Testis (tissue), 2 donors: ENCODE results near the gene TUBGCP6.

Experiments used
- POLR2A ChIP-seq: fragments of 450-650 bp; IDR thresholded peaks from one replicate; pipeline ENCODE4 v1.6.1; 2017; ENCODE audit warnings: antibody characterized with exemption, mild to moderate bottlenecking, moderate library complexity
- TF ChIP-seq, protein P1 (sequence below), 3 experiments: fragments of 450-650 bp in 2 of 3; fragments of 200-600 bp in 1 of 3; sonication (generic) in 1 of 3; IDR thresholded peaks; one replicate each; pipeline ENCODE4 v1.5.1; 2016 to 2019; ENCODE audit warnings: antibody characterized with exemption in 3 of 3, mild to moderate bottlenecking in 2 of 3, moderate library complexity in 1 of 3

DNA sequence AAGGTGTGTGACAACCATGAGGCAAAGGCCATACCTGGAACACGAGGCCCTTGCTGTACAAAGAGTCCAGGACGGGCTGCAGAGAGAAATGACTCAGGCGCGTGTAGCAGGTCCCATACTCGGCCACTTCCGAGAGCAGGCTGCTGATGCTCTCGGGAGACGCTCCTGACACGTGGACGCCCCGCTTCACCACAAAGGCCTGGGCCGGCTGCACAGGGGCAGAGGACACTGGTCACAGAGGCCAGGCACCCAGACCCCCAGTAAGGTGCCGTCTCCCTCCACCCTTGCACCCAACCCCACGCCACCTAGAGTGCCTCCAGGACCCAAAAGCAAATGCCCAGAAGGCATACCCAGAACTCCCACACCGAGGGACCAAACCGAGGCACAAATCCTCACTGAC is 15.5 kb downstream of the TUBGCP6 start:
- TF ChIP-seq, protein P1, sequence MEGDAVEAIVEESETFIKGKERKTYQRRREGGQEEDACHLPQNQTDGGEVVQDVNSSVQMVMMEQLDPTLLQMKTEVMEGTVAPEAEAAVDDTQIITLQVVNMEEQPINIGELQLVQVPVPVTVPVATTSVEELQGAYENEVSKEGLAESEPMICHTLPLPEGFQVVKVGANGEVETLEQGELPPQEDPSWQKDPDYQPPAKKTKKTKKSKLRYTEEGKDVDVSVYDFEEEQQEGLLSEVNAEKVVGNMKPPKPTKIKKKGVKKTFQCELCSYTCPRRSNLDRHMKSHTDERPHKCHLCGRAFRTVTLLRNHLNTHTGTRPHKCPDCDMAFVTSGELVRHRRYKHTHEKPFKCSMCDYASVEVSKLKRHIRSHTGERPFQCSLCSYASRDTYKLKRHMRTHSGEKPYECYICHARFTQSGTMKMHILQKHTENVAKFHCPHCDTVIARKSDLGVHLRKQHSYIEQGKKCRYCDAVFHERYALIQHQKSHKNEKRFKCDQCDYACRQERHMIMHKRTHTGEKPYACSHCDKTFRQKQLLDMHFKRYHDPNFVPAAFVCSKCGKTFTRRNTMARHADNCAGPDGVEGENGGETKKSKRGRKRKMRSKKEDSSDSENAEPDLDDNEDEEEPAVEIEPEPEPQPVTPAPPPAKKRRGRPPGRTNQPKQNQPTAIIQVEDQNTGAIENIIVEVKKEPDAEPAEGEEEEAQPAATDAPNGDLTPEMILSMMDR (IDR thresholded peaks at IDR 0.05) = no peak
- TF ChIP-seq POLR2A = no peak
